NCI-H146 treated with DMSO at 0.1 percent for 48 hours (cell line): ENCODE results near the gene ABLIM2.
A peak's percentile ranks its signal among the peaks of the same experiment; 100 is the strongest.

Source experiments
- DNase-seq: peaks from one replicate; lab custom pipeline; 2025; ENCODE audit not compliant: unreplicated experiment; lab: John Stamatoyannopoulos, UW

Gene ABLIM2

GRCh38 chr4:8105306-8106100, 53.1 kb downstream of the ABLIM2 start:
- DNase-seq: peak; percentile 50

GRCh38 chr4:8104491-8105305, 53.9 kb downstream of the ABLIM2 start:
- no peak for DNase-seq

- DNase-seq: no peak
These were observed 54.9 kb downstream of the ABLIM2 start for GRCh38 chr4:8103421-8104390.

DNA sequence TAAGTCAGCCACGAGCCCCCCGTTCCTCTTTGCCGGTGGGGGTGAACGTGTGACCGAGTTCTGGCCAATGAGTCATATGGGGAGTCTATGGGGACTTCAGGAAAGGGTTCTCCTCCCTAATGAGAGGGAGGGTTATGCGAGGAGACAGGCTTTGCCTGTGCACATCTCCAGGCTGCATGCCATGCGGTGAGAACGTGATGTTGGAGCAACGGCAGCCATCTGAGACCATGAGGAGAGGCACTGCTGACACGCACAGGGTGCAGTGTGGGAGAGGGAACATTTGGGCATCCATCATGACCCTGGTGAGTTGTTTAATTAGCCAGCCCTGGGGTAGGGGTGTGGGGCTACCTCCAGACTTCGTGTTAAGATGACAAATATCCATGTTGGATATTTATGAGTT, 55.8 kb downstream of the ABLIM2 start:
- DNase-seq: no peak

DNA sequence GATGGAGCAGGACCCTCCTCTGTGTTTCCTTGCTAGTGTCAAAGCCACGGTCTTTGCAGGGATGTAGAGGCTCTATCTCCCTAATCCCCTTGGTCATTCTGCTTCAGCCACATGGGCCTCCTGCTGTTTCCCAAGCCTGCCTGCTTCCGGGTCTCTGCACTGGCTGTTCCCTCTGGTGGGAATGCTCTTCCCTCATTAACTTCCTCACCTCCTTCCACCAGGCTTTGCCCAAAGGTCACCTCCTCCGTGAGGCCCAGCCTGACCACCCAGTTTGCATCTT, 56.6 kb downstream of the ABLIM2 start:
- no peak for DNase-seq

- DNase-seq: no peak
These were observed 57.2 kb downstream of the ABLIM2 start for GRCh38 chr4:8101213-8102075.

GRCh38 chr4:8099981-8100464, 58.6 kb downstream of the ABLIM2 start:
- no peak for DNase-seq

DNA sequence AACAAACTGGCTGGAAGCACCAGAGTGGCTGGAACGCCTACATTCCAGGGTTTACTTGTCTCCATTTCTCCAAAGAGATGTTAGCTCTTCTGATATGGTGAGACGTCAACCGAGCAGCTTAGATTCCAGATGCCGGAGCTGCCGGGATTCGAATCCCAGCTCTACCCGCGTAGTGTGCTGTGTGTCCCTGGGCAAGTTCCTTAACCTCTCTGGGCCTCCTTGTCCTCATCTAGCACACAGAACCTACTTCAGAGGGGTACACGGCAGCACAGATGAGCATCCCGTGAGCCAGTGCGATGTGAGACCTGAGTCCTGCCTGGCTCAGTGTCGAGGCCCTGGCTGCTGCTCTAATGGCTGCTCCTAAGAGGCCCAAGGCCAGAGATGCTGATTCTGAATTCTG, 60.1 kb downstream of the ABLIM2 start:
- no peak for DNase-seq

DNA sequence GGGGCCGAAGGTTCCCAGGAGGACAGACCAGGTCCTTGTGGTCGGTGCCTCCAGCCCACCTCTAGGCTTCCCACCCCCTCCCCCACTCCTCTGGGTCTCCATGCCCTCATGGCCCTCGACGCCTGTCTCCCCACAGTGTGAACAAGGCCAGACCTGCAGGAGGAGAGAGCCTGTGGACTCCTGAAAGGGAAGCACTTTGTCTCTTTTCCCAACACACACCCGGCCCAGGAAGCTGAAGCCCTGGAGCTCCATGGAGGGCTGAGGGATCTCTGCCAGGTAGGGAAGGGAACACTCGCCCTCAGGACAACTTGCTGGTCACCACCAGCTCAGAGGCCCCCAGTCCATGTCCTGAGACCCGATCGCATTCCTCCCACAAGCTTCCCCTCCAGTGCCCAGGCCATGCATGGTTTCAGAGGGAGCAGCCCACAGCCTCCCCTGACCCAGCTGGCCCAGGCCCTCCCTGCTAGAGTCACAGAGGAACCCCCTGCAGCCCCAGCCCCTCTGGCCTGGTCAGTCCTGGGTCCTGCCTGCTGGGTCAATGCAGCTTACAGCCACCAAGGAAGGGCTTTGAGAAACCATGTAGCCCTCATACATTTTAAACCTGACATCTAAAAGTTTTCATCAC, 60.8 kb downstream of the ABLIM2 start:
- no peak for DNase-seq

DNA sequence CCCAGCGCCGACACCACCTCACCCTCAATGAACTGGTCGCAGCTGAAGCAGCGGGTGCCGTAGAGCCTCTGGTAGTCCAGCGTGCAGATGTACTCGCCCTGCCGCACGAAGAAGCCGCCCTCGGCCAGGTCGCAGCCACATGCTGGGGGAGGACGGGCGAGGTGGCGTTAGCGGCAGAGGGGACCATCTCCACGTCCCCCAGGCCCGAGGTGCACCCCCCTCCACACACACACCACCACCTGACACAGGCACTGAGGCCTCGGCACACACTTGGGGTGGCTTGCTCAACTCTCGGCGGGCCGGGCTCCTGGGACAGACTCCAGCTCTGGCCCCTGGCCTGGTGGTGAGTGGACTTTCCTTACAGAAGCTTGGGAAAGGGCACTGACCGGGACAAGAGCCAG, 61.5 kb downstream of the ABLIM2 start:
- no peak for DNase-seq

DNA sequence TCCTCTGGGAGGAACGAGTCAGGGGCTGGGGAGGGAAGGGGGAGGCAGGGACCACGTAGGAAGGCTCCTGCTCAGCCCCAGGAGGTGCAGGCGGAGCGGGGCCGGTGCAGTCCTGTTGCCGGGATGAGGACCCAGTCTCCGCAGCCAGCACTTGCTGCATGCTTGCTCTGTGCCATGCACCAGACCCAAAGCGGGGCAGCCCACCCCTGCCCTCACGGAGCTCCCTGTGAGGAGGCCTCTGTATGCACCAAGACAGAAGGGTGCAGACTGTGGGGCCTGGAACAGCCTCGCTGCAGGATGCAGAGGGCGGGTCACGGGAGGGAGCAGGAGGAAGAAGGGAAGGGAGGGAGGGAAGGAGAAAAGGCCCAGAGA, 61.9 kb downstream of the ABLIM2 start:
- no peak for DNase-seq

DNA sequence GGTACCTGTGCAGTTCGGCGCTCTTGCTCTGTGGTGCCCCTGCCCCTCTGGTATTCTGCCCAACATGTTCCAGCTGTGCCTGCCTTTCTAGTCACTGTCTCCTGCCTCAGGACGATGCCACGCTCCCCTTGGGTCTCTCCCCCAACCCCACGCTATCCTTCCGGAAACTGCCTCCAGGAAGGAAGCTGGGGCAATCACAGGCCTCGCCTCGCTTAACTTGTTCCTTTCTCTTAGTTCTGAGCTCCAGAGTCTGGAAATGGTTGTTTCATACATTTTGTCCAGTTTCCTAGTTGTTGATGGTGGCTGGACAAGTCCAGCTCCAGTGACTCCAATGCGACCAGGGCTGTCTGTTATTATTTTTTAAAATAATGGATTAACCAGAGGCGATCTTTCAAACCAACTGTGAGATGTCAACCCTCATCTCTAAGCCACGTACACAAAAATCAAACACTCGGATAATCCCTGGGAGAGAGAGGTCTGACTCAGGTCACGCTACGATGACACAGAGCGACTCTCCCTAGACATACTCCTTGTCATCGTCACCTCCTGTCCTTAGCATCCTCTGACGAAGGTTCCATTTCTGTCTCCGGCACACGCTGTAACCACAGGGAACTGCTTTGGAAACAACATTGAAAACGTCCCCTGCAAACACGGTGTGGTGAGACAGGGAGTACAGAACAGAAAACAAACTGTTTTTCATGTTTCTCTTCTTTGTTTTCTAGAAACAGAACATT, 62.5 kb downstream of the ABLIM2 start:
- no peak for DNase-seq

DNA sequence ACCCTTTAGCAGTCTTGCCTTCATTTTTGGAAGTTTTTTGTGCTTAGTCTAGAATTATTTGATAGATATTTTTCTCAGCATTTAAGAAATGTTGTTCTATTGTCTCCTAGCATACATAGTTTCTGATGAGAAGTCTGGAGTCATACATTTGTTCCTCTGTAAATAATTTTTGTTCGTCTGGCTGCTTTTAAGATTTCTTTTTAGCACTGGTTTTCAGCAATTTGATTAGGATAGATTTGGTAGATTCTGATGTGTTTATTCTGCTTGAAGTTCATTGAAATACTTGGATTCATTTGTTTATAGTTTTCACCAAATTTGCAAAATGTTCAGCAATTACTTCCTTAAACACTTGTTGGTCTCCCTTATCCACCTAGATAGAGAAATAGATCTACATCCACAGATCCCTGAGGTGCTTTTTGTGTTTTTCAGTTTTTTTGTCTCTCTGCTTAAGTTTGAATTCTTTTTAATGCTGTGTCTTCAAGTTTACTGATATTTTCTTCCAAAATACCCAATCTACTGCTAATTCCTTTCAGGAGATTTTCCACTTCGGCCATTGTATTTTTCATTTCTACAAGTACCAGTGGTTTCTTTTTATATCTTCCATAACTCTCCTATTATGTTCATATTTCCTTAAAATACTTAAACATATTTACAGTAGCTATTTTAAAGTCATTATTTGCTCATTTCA, 64.9 kb downstream of the ABLIM2 start:
- DNase-seq: no peak

GRCh38 chr4:8092282-8092681, 66.3 kb downstream of the ABLIM2 start:
- no peak for DNase-seq

DNA sequence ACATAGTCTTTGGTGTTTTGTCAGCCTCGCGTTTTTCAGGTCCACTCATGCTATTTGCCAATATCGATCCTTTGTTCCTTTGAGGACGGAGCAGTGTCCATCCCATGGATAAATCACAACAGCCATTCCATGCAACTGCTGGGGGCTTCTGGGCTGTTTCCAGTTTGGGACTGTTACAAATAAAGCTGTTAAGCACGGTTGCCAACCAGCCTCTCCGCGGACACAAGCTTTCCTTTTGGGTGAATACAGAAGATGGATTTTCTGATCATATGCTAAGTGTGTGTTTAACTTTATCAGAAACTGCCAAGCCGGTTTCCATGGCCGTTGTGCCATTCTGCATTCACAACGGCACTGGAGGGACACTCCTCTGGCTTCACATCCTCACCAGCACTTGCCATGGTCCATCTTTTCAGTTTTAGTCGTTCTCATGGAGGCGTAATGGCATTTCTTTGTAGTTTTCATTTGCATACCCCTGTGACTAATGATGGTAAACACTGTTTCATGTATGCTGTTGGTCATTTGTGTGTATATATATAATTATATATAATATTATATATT, 67.8 kb downstream of the ABLIM2 start:
- DNase-seq: no peak

DNA sequence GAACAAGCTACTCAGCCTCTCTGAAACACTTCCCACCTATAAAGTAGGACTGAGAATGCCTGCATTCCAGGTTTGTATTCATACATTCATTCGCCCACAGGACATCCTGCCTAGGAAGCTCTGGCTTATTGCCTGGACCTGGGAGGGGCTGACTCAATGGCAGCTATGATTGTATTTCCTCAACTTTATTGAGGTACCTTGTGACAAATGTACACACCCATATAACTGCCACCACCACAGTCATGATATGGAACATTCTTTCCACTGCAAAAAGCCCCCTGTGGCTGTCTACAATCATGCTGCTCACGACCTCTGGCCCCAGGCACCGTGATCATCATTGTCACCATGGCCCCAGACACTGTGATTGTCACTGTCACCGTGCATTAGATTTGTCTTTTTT, 68.3 kb downstream of the ABLIM2 start:
- no peak for DNase-seq

- no peak for DNase-seq
These were observed 68.8 kb downstream of the ABLIM2 start for GRCh38 chr4:8089862-8090261.

- DNase-seq: no peak
These were observed 69.6 kb downstream of the ABLIM2 start for GRCh38 chr4:8088966-8089491.
